Liver (tissue), 3 donors: ENCODE measurements around the gene ING3.

ENCODE experiments used
- ATF3 ChIP-seq: IDR thresholded peaks from 2 replicates; pipeline ENCODE4 v1.6.1; 2016; ENCODE audit warnings: antibody characterized with exemption
- CTCF ChIP-seq: fragments of 150-350 bp; IDR thresholded peaks from 2 replicates; pipeline ENCODE4 v1.5.1; 2017; ENCODE audit warnings: improper control_type of control experiment, low read depth, low read length; ENCODE audit not compliant: missing input control
- FOXA1 ChIP-seq: IDR thresholded peaks from 2 replicates; pipeline ENCODE4 v1.6.1; 2016; ENCODE audit warnings: antibody characterized with exemption
- GABPA ChIP-seq, 2 donors: IDR thresholded peaks in 1 of 2; conservative IDR thresholded peaks in 1 of 2; 2 replicates each; pipeline ENCODE4 v1.6.1; 2016; ENCODE audit warnings: antibody characterized with exemption in 2 of 2, mild to moderate bottlenecking in 1 of 2, moderate library complexity in 1 of 2
- HNF4G ChIP-seq: IDR thresholded peaks from 2 replicates; pipeline ENCODE4 v1.6.1; 2016; ENCODE audit warnings: antibody characterized with exemption
- JUND ChIP-seq, 2 donors: IDR thresholded peaks; 2 replicates each; pipeline ENCODE4 v1.6.1; 2016; ENCODE audit warnings: antibody characterized with exemption in 2 of 2
- MAX ChIP-seq: IDR thresholded peaks from 2 replicates; pipeline ENCODE4 v1.6.1; 2016; ENCODE audit warnings: antibody characterized with exemption
- NR2F2 ChIP-seq: IDR thresholded peaks from 2 replicates; pipeline ENCODE4 v1.6.1; 2016; ENCODE audit warnings: antibody characterized with exemption
- RAD21 ChIP-seq, 2 donors: IDR thresholded peaks; 2 replicates each; pipeline ENCODE4 v1.6.1; 2016; ENCODE audit warnings: antibody characterized with exemption in 2 of 2, mild to moderate bottlenecking in 2 of 2
- REST ChIP-seq: IDR thresholded peaks from 2 replicates; pipeline ENCODE4 v1.6.1; 2016; ENCODE audit warnings: antibody characterized with exemption, mild to moderate bottlenecking
- RXRA ChIP-seq, 2 donors: IDR thresholded peaks; 2 replicates each; pipeline ENCODE4 v1.6.1; 2017 to 2018; ENCODE audit warnings: antibody characterized with exemption in 2 of 2, mild to moderate bottlenecking in 1 of 2
- TAF1 ChIP-seq: conservative IDR thresholded peaks from 2 replicates; pipeline ENCODE4 v1.6.1; 2016; ENCODE audit warnings: antibody characterized with exemption, mild to moderate bottlenecking
- YY1 ChIP-seq: IDR thresholded peaks from 2 replicates; pipeline ENCODE4 v1.6.1; 2016; ENCODE audit warnings: antibody characterized with exemption, mild to moderate bottlenecking
- ZBTB33 ChIP-seq: IDR thresholded peaks from 2 replicates; pipeline ENCODE4 v1.6.1; 2016; ENCODE audit warnings: antibody characterized with exemption
- donor health status: healthy.
- donor health status: healthy.

- TF ChIP-seq RAD21 (IDR thresholded peaks at IDR 0.05): no peak
- TF ChIP-seq CTCF: no peak
- no peak for TF ChIP-seq RXRA (IDR thresholded peaks at IDR 0.05)
- TF ChIP-seq TAF1: no peak
- TF ChIP-seq MAX: no peak
- TF ChIP-seq ATF3: no peak
- TF ChIP-seq REST: no peak
- no peak for TF ChIP-seq NR2F2
- TF ChIP-seq GABPA (IDR thresholded peaks at IDR 0.05 in 1 of 2, conservative IDR thresholded peaks at IDR 0.05 in 1 of 2): no peak
- no peak for TF ChIP-seq ZBTB33
- no peak for TF ChIP-seq JUND (IDR thresholded peaks at IDR 0.05)
- TF ChIP-seq YY1: no peak
- no peak for TF ChIP-seq HNF4G
- TF ChIP-seq FOXA1: no peak
These were observed 23.3 kb downstream of the ING3 start for GRCh38 chr7:120973849-120974248.
